GM18519 (cell line): ENCODE measurements around the gene MRPL42.

Experiments
- ATAC-seq: cut with Tn5 transposase; IDR thresholded peaks from one replicate; pipeline ENCODE4 v1.9.1; 2021; ENCODE audit warnings: mild to moderate bottlenecking, moderate library complexity; ENCODE audit not compliant: unreplicated experiment, low FRiP score

Gene MRPL42

GRCh38 chr12:93442411-93443340 lies 24.6 kb upstream of the MRPL42 start:
- ATAC-seq: no peak

- no peak for ATAC-seq
Measured at GRCh38 chr12:93443576-93443975, 23.7 kb upstream of the MRPL42 start.

- no peak for ATAC-seq
Measured at GRCh38 chr12:93447555-93448290, 19.6 kb upstream of the MRPL42 start.

GRCh38 chr12:93448796-93449195 lies 18.5 kb upstream of the MRPL42 start:
- no peak for ATAC-seq

GRCh38 chr12:93449277-93449676 lies 18.0 kb upstream of the MRPL42 start:
- ATAC-seq: peak; percentile 80

GRCh38 chr12:93451423-93452158 lies 15.7 kb upstream of the MRPL42 start:
- no peak for ATAC-seq

GRCh38 chr12:93453633-93454032 lies 13.7 kb upstream of the MRPL42 start:
- no peak for ATAC-seq

GRCh38 chr12:93456077-93456476 lies 11.2 kb upstream of the MRPL42 start:
- no peak for ATAC-seq

- no peak for ATAC-seq
Measured at GRCh38 chr12:93459097-93459496, 8.2 kb upstream of the MRPL42 start.

GRCh38 chr12:93460003-93460402 lies 7.3 kb upstream of the MRPL42 start:
- no peak for ATAC-seq

- ATAC-seq: no peak
Measured at GRCh38 chr12:93460902-93461301, 6.4 kb upstream of the MRPL42 start.

- no peak for ATAC-seq
Measured at GRCh38 chr12:93461503-93461902, 5.8 kb upstream of the MRPL42 start.

GRCh38 chr12:93465841-93466240 lies 1.5 kb upstream of the MRPL42 start:
- no peak for ATAC-seq

- ATAC-seq: no peak
Measured at GRCh38 chr12:93466625-93467350, 526 bp upstream of the MRPL42 start.

GRCh38 chr12:93468008-93468371 lies 676 bp downstream of the MRPL42 start:
- ATAC-seq: peak; percentile 21

GRCh38 chr12:93469386-93469785 lies 2.1 kb downstream of the MRPL42 start:
- ATAC-seq: no peak

GRCh38 chr12:93476555-93476954 lies 9.2 kb downstream of the MRPL42 start:
- no peak for ATAC-seq

GRCh38 chr12:93482721-93483120 lies 15.4 kb downstream of the MRPL42 start:
- ATAC-seq: no peak

GRCh38 chr12:93483151-93483807 lies 16.0 kb downstream of the MRPL42 start:
- no peak for ATAC-seq
